Embryonic facial prominence (tissue), 1 donor: ENCODE results near the gene DNAJC5G.

Source experiments
- DNase-seq: peaks from one replicate; pipeline ENCODE4 v3.0.0-alpha.2; 2016; ENCODE audit errors: extremely low spot score

Gene DNAJC5G, protein sequence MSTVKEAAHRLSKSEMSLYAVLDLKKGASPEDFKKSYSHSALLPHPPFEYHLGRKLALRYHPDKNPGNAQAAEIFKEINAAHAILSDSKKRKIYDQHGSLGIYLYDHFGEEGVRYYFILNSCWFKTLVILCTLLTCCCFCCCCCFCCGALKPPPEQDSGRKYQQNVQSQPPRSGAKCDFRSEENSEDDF

GRCh38 chr2:27275211-27276150, at the start of gene DNAJC5G:
Gene DNAJC5G (plus strand): TSS chr2:27275433. CDS start chr2:27276729, 1,296 bp downstream.
- no peak for DNase-seq

DNA sequence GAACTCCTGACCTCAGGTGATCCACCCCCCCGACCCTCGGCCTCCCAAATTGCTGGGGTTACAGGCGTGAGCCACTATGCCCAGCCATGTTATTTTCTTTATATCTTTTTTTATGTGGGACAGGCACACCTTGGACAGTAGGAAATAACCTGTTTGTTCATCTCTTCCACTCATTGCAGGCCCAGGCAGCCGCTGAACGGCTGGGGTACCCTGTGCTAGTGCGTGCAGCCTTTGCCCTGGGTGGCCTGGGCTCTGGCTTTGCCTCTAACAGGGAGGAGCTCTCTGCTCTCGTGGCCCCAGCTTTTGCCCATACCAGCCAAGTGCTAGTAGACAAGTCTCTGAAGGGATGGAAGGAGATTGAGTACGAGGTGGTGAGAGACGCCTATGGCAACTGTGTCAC, 49.7 kb upstream of the DNAJC5G start:
- DNase-seq: no peak

DNA sequence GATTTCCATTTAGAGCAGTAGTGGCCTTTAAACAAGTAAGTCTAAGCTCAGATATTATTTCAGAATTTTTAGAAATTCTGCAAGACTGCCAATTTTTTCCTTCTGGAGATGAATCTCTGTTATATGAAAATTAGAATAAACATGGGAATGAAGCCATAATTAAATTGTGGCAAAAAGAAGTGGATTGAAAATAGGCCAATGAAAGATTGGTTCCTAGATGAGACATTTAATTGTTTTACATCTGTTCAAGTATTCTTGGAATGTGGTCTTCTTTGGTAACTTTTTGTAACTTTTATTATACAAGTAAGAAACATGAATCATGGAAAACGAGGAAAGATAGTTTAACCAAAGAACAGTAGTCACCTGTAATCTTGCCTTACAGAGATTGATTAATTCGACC, 47.7 kb upstream of the DNAJC5G start:
- DNase-seq: no peak

DNA sequence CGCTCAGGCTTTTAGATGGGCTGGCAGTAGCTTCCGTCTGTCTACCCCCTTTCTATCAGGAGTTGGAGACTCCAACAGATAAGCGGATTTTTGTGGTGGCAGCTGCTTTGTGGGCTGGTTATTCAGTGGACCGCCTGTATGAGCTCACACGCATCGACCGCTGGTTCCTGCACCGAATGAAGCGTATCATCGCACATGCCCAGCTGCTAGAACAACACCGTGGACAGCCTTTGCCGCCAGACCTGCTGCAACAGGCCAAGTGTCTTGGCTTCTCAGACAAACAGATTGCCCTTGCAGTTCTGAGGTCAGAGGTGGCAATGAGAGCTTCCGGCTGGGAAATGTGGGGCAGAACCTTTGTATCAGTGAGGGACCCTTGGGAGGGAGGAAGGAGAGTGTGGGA, 43.3 kb upstream of the DNAJC5G start:
- no peak for DNase-seq

DNA sequence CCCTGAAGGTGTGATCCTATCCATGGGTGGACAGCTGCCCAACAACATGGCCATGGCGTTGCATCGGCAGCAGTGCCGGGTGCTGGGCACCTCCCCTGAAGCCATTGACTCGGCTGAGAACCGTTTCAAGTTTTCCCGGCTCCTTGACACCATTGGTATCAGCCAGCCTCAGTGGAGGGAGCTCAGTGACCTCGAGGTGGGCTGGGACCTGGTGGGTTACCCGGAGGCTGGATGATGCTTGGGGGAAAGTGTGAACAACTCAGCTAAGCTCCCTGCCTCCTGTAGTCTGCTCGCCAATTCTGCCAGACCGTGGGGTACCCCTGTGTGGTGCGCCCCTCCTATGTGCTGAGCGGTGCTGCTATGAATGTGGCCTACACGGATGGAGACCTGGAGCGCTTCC, 41.9 kb upstream of the DNAJC5G start:
- DNase-seq: no peak

DNA sequence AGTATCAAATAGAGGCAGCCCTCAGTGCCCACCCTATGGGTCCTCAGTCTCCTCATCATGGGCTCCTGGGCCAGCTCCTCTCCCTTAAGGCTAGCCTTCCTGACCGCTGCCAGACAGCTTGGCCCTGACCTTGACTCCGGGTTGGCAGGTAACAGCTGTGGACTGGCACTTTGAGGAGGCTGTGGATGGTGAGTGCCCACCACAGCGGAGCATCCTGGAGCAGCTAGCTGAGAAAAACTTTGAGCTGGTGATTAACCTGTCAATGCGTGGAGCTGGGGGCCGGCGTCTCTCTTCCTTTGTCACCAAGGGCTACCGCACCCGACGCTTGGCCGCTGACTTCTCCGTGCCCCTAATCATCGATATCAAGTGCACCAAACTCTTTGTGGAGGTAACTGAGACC, 39.1 kb upstream of the DNAJC5G start:
- no peak for DNase-seq

DNA sequence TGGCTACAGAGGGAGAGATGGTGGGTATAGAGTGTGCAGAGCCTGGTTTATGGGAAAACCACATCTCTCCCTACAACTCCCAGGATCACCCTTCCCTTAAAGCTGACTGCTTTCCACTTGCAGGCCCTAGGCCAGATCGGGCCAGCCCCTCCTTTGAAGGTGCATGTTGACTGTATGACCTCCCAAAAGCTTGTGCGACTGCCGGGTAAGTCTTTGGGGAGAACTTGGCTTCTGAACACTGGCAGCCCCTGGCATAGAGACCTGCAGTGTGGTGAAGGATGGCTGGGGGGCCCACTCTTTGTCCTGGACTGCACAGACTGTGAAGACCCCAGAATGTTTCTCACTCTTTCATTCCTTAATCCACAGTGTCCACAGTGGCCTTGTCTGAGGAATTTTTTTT, 38.6 kb upstream of the DNAJC5G start:
- no peak for DNase-seq

GRCh38 chr2:27237341-27237945, 37.8 kb upstream of the DNAJC5G start:
- DNase-seq: no peak

DNA sequence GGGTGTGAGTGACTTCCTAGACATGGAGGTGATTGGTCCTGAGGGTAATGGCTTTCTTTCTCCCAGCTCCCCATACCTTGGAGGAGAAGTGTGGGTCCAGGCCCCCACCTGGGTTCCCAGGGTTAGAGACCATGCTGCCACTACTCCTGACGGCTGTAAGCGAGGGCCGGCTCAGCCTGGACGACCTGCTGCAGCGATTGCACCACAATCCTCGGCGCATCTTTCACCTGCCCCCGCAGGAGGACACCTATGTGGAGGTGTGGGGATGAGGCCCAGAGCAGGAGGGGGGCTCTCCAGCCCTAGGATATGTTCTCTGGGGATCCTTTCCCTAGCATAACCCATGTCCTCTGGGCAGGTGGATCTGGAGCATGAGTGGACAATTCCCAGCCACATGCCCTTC, 36.3 kb upstream of the DNAJC5G start:
- DNase-seq: no peak

DNA sequence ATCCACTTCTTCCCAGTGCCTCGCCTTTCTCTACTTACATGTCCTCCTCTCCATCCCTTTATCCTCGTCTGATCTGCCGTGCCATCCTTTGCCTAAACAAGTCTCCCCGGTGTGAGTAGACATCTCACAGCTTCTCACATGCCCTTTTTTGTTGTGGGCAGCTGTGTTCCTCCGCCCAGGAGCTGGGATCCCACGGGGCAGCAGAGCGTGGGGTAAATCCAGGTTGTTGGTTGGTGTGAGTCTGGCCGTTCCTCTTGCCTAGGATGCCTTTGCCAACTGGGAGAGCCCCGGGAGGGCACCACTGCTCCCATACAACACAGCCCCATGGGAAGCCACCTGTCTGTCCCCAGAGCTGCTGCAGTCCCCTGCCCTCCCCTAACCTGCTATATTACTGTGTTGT, 34.8 kb upstream of the DNAJC5G start:
- no peak for DNase-seq

DNA sequence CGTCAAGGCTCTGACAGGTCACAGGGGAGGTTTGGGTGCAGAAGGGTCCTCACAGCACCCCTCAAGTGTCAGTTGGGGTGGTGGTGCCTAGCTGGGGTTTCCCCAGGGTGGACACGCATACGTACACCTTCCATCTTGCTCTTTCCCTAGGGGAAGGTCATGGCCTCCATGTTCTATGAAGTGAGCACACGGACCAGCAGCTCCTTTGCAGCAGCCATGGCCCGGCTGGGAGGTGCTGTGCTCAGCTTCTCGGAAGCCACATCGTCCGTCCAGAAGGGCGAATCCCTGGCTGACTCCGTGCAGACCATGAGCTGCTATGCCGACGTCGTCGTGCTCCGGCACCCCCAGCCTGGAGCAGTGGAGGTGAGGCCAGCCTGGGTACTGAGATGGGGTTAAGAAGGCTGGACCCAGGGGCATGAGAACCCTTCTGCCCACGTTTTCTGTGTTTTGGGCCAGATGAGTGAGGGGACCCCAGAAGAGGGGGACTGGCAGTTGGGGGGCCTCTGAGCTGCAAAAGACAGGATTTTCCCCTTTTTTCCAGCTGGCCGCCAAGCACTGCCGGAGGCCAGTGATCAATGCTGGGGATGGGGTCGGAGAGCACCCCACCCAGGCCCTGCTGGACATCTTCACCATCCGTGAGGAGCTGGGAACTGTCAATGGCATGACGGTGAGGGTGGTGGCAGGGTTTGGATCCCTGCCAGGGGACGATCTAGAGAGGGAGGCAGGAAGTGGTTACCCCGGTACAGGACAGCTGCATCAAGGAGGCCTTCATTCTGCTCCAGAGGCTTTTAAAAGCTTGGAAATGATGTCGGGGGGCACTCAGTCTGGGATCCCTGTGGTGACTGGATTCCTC, 33.2 kb upstream of the DNAJC5G start:
- DNase-seq: no peak

DNA sequence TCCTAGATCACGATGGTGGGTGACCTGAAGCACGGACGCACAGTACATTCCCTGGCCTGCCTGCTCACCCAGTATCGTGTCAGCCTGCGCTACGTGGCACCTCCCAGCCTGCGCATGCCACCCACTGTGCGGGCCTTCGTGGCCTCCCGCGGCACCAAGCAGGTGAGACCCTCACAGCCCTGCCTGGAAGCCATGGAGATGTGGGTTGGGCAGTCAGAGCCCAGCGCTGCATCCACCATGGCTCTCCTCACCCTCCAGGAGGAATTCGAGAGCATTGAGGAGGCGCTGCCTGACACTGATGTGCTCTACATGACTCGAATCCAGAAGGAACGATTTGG, 32.6 kb upstream of the DNAJC5G start:
- DNase-seq: no peak

GRCh38 chr2:27243391-27244130, 31.7 kb upstream of the DNAJC5G start:
- DNase-seq: no peak

- DNase-seq: no peak
Observed at GRCh38 chr2:27245116-27245515, 30.1 kb upstream of the DNAJC5G start.

DNA sequence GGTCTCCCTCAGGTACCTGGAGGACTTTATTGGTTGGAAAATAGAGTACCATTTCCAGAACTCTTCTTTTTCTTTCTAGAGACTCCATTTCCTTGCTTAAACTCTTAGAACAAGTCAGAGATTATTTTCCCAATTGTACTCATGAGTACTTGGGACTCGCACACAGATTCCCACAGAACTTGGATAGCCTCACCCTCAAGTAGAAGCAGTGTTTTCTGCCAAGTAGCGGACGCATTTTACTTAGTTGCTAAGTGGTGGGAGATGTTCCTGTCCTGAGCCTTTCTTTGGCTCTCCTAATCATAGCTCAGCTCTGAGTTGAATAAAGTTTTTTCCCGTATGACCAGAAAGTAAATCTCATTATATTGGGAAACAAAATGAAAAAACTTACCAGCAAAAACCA, 29.6 kb upstream of the DNAJC5G start:
- no peak for DNase-seq

DNA sequence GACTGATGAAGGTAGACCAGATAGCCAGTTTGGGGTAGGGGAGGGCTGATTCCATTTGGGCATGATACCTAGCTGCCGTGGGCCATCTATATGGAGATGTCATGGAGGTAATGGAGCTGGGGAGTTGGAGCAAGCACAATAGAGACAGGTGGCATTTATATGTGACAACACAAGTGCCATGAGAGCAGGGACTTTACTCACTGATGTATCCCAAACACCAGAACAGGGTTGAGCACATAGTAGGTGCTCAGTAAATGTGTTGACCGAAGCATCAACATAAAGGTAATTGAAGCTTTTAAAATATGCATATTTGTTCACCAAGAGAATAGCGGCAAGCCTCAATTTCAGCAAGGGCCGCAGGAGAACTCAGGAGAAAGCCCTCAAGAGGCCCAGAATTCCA, 27.3 kb upstream of the DNAJC5G start:
- no peak for DNase-seq

DNA sequence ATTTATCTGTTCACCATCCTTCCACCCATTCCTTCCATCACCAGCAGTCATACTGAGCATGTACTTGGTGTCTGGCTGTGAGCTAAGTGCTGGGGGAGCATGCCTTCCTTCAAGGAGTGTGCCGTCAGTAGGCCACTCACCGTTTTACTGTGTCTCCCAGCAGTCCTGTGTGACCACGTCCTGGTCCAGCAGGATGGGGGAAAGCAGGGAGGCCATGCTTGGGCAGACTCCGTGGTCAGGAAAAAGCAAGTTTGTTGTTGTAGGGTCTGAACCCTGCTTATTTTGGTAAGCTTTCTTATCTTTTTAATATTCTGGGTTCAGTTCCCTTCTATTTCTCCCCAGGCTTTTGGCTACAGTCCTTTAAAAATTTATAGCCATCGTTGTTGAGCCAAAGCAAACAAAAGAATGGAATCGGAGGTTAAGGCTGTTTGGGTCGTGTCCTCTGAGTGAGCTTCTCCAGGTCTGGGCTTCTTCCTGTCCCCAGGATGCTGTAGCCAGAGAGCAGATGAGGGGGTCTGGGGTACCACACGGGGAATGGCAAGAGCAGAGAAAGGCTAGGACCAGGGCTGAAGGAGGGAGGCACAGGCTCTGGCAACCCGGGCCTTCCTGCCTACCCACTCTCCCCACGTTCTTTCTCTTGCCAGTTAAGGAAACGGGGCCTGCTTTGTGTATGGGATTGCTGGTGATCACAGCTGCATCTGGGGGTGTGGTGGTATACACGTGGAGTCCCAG, 25.9 kb upstream of the DNAJC5G start:
- no peak for DNase-seq

DNA sequence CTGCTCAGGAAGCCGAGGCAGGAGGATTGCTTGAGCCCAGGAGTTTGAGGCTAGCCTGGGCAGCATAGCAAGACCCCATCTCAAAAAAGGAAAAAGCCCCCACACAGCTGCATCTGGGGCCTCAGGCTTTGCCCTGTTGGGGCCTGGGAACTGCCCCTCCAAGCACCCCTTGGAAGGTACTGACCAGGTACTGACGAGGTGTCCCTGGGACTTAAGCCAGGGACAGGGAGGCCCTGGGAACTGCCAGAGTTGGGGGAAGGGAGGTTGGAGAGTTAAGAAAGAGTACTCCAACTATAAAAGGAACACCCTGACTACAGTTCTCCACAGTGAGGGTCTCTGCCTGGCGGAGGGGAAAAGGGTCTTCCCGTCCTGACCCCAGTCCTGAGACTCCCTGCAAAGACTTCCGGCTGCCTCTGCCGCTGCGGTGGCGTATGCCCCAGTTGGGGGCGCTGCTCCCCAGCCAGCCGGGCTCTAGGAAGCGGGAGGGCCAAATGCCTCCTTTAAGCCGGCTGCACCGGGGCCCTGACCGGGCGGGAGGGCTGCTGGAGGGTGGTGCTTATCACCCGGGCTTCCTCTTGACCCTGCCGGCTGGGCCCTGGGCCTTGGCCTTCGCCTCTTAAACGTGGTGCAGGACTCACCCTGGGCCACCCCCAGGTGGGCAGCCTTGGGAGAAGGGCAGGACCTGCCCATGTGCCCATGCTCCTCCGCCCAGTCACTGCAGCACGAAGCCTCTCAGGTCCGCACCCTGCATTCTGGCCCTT, 25.2 kb upstream of the DNAJC5G start:
- no peak for DNase-seq

DNA sequence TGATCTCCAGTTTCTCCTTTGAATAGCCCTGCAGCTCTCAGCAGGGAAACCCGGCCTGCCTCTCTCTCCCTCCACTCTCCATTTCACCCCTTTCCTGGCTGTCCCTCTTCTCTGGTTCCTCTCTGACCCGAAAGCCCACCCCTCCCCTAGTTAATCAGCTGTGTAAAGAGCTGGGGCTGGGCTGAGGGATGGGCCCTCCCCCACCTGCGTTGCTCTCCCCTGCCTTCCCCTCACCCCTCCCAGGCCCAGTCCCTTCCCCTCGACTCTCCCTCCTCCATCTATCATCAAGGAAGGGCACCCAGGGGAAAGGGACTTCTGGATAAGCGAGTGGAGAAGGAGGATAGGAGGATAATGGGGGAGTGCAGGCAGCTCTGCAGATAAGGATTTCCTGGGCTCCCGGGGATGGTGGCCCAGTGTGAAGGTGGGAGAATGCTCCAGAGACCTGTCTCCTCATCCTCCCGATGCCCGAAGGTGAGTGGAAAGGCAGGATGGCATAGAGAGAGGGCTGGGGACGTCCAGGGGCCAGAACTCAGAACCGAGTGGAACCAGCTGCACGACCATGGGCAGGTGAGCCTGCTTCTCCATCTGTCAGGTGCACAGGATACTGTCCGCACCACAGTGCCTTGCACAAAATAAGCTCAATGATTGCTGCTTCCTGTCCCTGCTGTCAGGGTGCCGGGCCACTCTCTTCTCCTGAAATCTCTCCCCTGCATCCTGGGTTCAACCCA, 24.4 kb upstream of the DNAJC5G start:
- DNase-seq: no peak
